ENCODE measurements around the gene ADGRG1. TPM values are rescaled to one million over a fixed set of nuclear protein-coding genes. Genes with fewer than 3 reads are reported as not detected.

ADGRG1 gene
- total RNA-seq, 1 donor from 2014 or later: 13.9 TPM

DNA sequence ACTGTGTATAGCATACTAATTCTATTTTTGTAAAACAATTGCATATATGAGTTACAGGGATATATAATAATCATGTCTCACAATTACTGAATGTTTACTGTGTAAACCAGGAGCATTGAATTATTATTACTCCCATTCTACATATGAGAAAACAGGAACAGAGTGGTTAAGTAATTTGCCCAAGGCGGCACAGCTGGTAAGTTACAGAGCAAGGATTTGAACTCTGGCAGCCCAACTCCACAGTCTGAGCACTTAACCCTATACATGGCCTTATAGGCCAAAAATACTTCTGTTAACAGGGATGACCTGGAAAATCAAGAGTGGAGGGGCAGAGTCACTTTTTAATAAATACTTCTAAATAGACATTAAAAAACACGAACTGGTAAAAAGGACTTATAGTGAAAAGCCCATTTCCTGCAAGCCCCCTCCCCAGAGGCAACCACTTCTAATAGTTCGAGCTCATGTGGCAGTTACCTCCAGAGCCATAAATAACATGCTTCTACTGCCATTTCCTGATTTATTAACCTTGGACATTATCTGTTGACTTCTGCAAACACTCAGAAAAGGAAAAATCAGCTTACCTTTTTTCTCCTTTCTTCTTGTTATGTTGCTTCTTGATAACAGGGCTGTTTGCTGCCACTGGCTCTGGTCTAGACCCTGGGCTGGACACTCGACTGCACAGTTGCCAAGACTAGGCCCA is 22.1 kb upstream of the ADGRG1 start:
- Mint-ChIP-seq H3K27ac (ENCODE audit: unreplicated experiment) (no peak overlapping the region), H3K4me3 (ENCODE audit: unreplicated experiment) (no peak overlapping the region), H3K9me3 (ENCODE audit: unreplicated experiment) (no peaks in the 10 kb centered on the region), H3K36me3 (ENCODE audit: low read depth, unreplicated experiment) (no peaks in the 10 kb centered on the region), H3K27me3 (ENCODE audit: low read depth, unreplicated experiment) (peaks cover 48% of the 10 kb centered on the region), H3K4me1 (ENCODE audit: low read depth, unreplicated experiment) (peaks cover 4% of the 10 kb centered on the region)
- peak overlapping the region; percentile 8 for H2AFZ ChIP-seq (ENCODE audit: low read depth, low read length)
- H3K27ac ChIP-seq (ENCODE audit: low read depth, low read length): no peak overlapping the region
- no peak overlapping the region for H3K4me2 ChIP-seq (ENCODE audit: low read length)
- no peaks in the 10 kb centered on the region for H3K79me2 ChIP-seq (ENCODE audit: insufficient read depth, low read length)
- H3K9me3 ChIP-seq (ENCODE audit: insufficient read depth, low read depth, low read length): no peaks in the 10 kb centered on the region
- DNase-seq (ENCODE audit: low read depth) (no peak), FAIRE-seq (no peak)
- peaks cover 6% of the 10 kb centered on the region for H3K4me1 ChIP-seq (ENCODE audit: insufficient read depth, low read length)
- no peaks in the 10 kb centered on the region for H4K20me1 ChIP-seq (ENCODE audit: insufficient read depth, low read length)
- H3K9ac ChIP-seq (ENCODE audit: low read length): no peak overlapping the region
- no peak overlapping the region for H3K4me3 ChIP-seq (ENCODE audit: insufficient read depth, low read depth, low read length)
- peaks cover 6% of the 10 kb centered on the region for H3K27me3 ChIP-seq (ENCODE audit: insufficient read depth, low read length)
- no peaks in the 10 kb centered on the region for H3K36me3 ChIP-seq (ENCODE audit: insufficient read depth, low read length)
- TF ChIP-seq, protein P1, sequence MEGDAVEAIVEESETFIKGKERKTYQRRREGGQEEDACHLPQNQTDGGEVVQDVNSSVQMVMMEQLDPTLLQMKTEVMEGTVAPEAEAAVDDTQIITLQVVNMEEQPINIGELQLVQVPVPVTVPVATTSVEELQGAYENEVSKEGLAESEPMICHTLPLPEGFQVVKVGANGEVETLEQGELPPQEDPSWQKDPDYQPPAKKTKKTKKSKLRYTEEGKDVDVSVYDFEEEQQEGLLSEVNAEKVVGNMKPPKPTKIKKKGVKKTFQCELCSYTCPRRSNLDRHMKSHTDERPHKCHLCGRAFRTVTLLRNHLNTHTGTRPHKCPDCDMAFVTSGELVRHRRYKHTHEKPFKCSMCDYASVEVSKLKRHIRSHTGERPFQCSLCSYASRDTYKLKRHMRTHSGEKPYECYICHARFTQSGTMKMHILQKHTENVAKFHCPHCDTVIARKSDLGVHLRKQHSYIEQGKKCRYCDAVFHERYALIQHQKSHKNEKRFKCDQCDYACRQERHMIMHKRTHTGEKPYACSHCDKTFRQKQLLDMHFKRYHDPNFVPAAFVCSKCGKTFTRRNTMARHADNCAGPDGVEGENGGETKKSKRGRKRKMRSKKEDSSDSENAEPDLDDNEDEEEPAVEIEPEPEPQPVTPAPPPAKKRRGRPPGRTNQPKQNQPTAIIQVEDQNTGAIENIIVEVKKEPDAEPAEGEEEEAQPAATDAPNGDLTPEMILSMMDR (IDR thresholded peaks at IDR 0.05; ENCODE audit: insufficient read depth, low read depth, low read length): no peak
- TF ChIP-seq EZH2 (IDR thresholded peaks at IDR 0.05; ENCODE audit: insufficient read depth, low read length): no peak

DNA sequence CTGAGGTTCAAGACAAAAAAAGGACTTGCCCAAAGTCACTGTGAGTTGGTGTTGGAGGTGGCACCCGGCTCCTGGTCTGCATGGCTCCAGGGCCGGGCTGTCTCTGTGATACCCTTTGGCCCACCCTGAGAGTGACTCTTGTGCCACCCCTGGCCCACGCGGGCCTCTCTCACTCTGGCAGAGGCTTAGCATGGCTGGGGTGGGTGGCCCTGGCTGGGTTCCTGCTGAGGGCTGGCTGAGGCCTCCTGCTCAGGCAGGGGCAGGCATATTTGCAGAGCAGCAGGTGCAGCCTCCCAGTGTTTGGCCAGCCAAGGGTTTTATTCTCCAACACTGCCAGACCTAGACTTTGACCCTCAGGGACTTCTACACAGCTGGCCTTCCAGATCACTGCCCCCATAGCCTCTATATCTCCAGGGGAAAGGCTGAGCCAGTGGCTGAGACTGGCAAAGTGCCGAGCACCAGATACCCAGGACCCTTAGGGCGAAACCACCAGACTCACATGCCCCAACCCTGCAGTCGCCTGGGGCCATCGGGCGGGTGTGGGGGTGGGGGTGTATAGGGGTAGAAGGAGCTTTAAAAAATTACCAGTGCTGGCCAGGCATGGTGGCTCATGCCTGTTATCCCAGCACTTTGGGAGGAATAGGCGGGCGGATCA is 21.5 kb upstream of the ADGRG1 start:
- no peak for FAIRE-seq
- no peak overlapping the region for H3K4me3 Mint-ChIP-seq (ENCODE audit: unreplicated experiment)
- no peak overlapping the region for H3K27ac ChIP-seq (ENCODE audit: low read depth, low read length)

More for the DNA sequence above, 21.5 kb upstream of the ADGRG1 start:
- H2AFZ ChIP-seq (ENCODE audit: low read depth, low read length): peak overlapping the region; percentile 8
- DNase-seq (ENCODE audit: low read depth): no peak
- H3K79me2 ChIP-seq (ENCODE audit: insufficient read depth, low read length): no peaks in the 10 kb centered on the region
- TF ChIP-seq, protein P1 (IDR thresholded peaks at IDR 0.05; ENCODE audit: insufficient read depth, low read depth, low read length): no peak
- no peak for TF ChIP-seq EZH2 (IDR thresholded peaks at IDR 0.05; ENCODE audit: insufficient read depth, low read length)
- peaks cover 6% of the 10 kb centered on the region for H3K27me3 ChIP-seq (ENCODE audit: insufficient read depth, low read length)
- H3K4me1 ChIP-seq (ENCODE audit: insufficient read depth, low read length): peaks cover 6% of the 10 kb centered on the region
- Mint-ChIP-seq H3K36me3 (ENCODE audit: low read depth, unreplicated experiment) (no peaks in the 10 kb centered on the region), H3K4me1 (ENCODE audit: low read depth, unreplicated experiment) (no peaks in the 10 kb centered on the region), H3K9me3 (ENCODE audit: unreplicated experiment) (no peaks in the 10 kb centered on the region), H3K27ac (ENCODE audit: unreplicated experiment) (no peak overlapping the region), H3K27me3 (ENCODE audit: low read depth, unreplicated experiment) (peaks cover 48% of the 10 kb centered on the region)
- no peaks in the 10 kb centered on the region for H4K20me1 ChIP-seq (ENCODE audit: insufficient read depth, low read length)
- H3K36me3 ChIP-seq (ENCODE audit: insufficient read depth, low read length): no peaks in the 10 kb centered on the region
- H3K4me3 ChIP-seq (ENCODE audit: insufficient read depth, low read depth, low read length): no peak overlapping the region
- H3K9ac ChIP-seq (ENCODE audit: low read length): no peak overlapping the region
- H3K4me2 ChIP-seq (ENCODE audit: low read length): no peak overlapping the region
- no peaks in the 10 kb centered on the region for H3K9me3 ChIP-seq (ENCODE audit: insufficient read depth, low read depth, low read length)
